H1 (cell line): ENCODE results near the gene LANCL3. TPM values are rescaled to one million over a fixed set of nuclear protein-coding genes. Genes with fewer than 3 reads are reported as not detected.

Experiments used
- CTCF ChIA-PET: fragments of 300-600 bp; sonication (Branson Sonifier 250); formaldehyde crosslinking; loops from one replicate; lab custom pipeline; 2021; ENCODE audit not compliant: partially characterized antibody; lab: Charles Lee
- POLR2A ChIA-PET: fragments of 300-600 bp; sonication (Branson Sonifier 250); formaldehyde crosslinking; loops from one replicate; lab custom pipeline; 2021; ENCODE audit warnings: inconsistent platforms; ENCODE audit not compliant: partially characterized antibody; lab: Charles Lee
- DNase-seq, 2 experiments: peaks; one replicate each; pipeline versions ENCODE4 v3.0.0 to v3.0.0-alpha.2; 2010 to 2022; ENCODE audit warnings: low spot score in 2 of 2, low read depth in 1 of 2, mixed read lengths in 1 of 2
- FAIRE-seq: peaks from 2 replicates; lab custom pipeline; 2011; peaks lifted over from hg19 to GRCh38; lab: Jason Lieb, UNC
- H2AFZ ChIP-seq: 2 replicates; pipeline ENCODE4 v1.8.1; 2012; ENCODE audit warnings: low read length, inconsistent platforms
- H2AK5ac ChIP-seq: 2 replicates; pipeline ENCODE4 v1.6.1; 2013; ENCODE audit warnings: low read depth, low read length
- H2BK120ac ChIP-seq: replicated peaks from 2 replicates; pipeline ENCODE3; 2013; ENCODE audit warnings: low read depth, low read length, inconsistent platforms
- H2BK12ac ChIP-seq: 2 replicates; pipeline ENCODE4 v1.6.1; 2013; ENCODE audit warnings: low read depth, low read length
- H2BK15ac ChIP-seq: 2 replicates; pipeline ENCODE4 v1.6.1; 2013; ENCODE audit warnings: low read length
- H2BK20ac ChIP-seq: 2 replicates; pipeline ENCODE4 v1.6.1; 2013; ENCODE audit warnings: low read length
- H2BK5ac ChIP-seq: 2 replicates; pipeline ENCODE4 v1.6.1; 2013; ENCODE audit warnings: low read depth, low read length
- H3K14ac ChIP-seq: 2 replicates; pipeline ENCODE4 v1.6.1; 2013; ENCODE audit warnings: inconsistent platforms; ENCODE audit not compliant: insufficient read length
- H3K18ac ChIP-seq: 2 replicates; pipeline ENCODE4 v1.6.1; 2013; ENCODE audit warnings: low read length; ENCODE audit errors: extremely low read depth
- H3K23ac ChIP-seq: 2 replicates; pipeline ENCODE4 v1.6.1; 2013; ENCODE audit warnings: inconsistent platforms; ENCODE audit not compliant: insufficient read length
- H3K23me2 ChIP-seq: 2 replicates; pipeline ENCODE4 v1.6.1; 2013; ENCODE audit warnings: low read depth, low read length
- H3K27ac ChIP-seq: 2 replicates; pipeline ENCODE4 v1.6.1; 2011; ENCODE audit warnings: low read depth, low read length, inconsistent platforms
- H3K27me3 ChIP-seq, 4 experiments: replicated peaks in 1 of 4; 1 replicate in 1 of 4; 2 replicates in 3 of 4; pipeline versions ENCODE4 v1.6.1 to v1.8.1; 2011 to 2013; ENCODE audit warnings: low read length in 3 of 4, mild to moderate bottlenecking in 3 of 4, inconsistent platforms in 2 of 4, mixed read lengths in 2 of 4, moderate library complexity in 1 of 4; ENCODE audit not compliant: control insufficient read depth in 3 of 4, insufficient read depth in 3 of 4; ENCODE audit errors: extremely low read depth in 1 of 4
- H3K36me3 ChIP-seq, 4 experiments: 2 replicates each; pipeline versions ENCODE4 v1.6.1 to v1.8.1; 2011 to 2013; ENCODE audit warnings: mild to moderate bottlenecking in 4 of 4, low read length in 3 of 4, moderate library complexity in 2 of 4, control low read depth in 1 of 4, inconsistent platforms in 1 of 4; ENCODE audit not compliant: insufficient read depth in 4 of 4, control insufficient read depth in 2 of 4
- H3K4ac ChIP-seq: replicated peaks from 2 replicates; pipeline ENCODE3; 2013; ENCODE audit warnings: low read length, low read depth, mixed read lengths, inconsistent platforms; ENCODE audit not compliant: insufficient read length
- H3K4me1 ChIP-seq, 4 experiments: replicated peaks in 1 of 4; 1 replicate in 1 of 4; 2 replicates in 3 of 4; pipeline versions ENCODE4 v1.6.1 to v1.8.1; 2011 to 2013; ENCODE audit warnings: low read length in 3 of 4, inconsistent platforms in 2 of 4, mixed read lengths in 1 of 4; ENCODE audit not compliant: insufficient read depth in 4 of 4, control insufficient read depth in 3 of 4
- H3K4me2 ChIP-seq, 2 experiments: 2 replicates each; pipeline versions ENCODE4 v1.6.1 to v1.8.1; 2011 to 2013; ENCODE audit warnings: low read depth in 2 of 2, low read length in 2 of 2, control low read depth in 1 of 2, inconsistent platforms in 1 of 2, mild to moderate bottlenecking in 1 of 2; ENCODE audit not compliant: insufficient read depth in 1 of 2
- H3K4me3 ChIP-seq, 4 experiments: fragments of 200-600, 300-600 bp in 1 of 4; sonication (generic), shearing (Covaris generic), sonication (Bioruptor Twin) in 1 of 4; 2 replicates each; pipeline versions ENCODE4 v1.5.1 to v1.8.1; 2011 to 2016; ENCODE audit warnings: low read length in 4 of 4, low read depth in 3 of 4, control low read depth in 2 of 4, inconsistent platforms in 2 of 4, mild to moderate bottlenecking in 2 of 4, mixed read lengths in 1 of 4, moderate library complexity in 1 of 4; ENCODE audit not compliant: insufficient read depth in 2 of 4; ENCODE audit errors: extremely low read depth in 1 of 4
- H3K56ac ChIP-seq: replicated peaks from 2 replicates; pipeline ENCODE3; 2013; ENCODE audit warnings: low read depth, mild to moderate bottlenecking, mixed read lengths, low read length, inconsistent platforms; ENCODE audit not compliant: insufficient read length
- H3K79me1 ChIP-seq: 2 replicates; pipeline ENCODE4 v1.6.1; 2013; ENCODE audit warnings: low read depth, low read length, control low read depth
- H3K79me2 ChIP-seq, 2 experiments: 2 replicates each; pipeline versions ENCODE4 v1.6.1 to v1.8.1; 2012 to 2013; ENCODE audit warnings: low read length in 2 of 2, mild to moderate bottlenecking in 2 of 2, inconsistent platforms in 1 of 2; ENCODE audit not compliant: insufficient read depth in 2 of 2, control insufficient read depth in 1 of 2
- H3K9ac ChIP-seq, 4 experiments: replicated peaks in 1 of 4; 1 replicate in 1 of 4; 2 replicates in 3 of 4; pipeline versions ENCODE4 v1.6.1 to v1.8.1; 2011 to 2013; ENCODE audit warnings: low read depth in 3 of 4, low read length in 3 of 4, control low read depth in 2 of 4, mild to moderate bottlenecking in 2 of 4, moderate library complexity in 2 of 4, inconsistent platforms in 1 of 4; ENCODE audit errors: extremely low read depth in 1 of 4
- H3K9me3 ChIP-seq, 2 experiments: 2 replicates each; pipeline versions ENCODE4 v1.6.1 to v1.8.1; 2012 to 2013; ENCODE audit warnings: mild to moderate bottlenecking in 2 of 2, moderate library complexity in 2 of 2, control low read depth in 1 of 2, inconsistent platforms in 1 of 2, low read depth in 1 of 2, low read length in 1 of 2, mixed read lengths in 1 of 2; ENCODE audit not compliant: insufficient read depth in 2 of 2
- H4K20me1 ChIP-seq, 2 experiments: replicated peaks in 1 of 2; 2 replicates each; pipeline versions ENCODE3 to v1.8.1; 2011 to 2013; ENCODE audit warnings: inconsistent platforms in 2 of 2, low read length in 2 of 2, mild to moderate bottlenecking in 1 of 2; ENCODE audit not compliant: insufficient read depth in 2 of 2, control insufficient read depth in 1 of 2
- H4K5ac ChIP-seq: 2 replicates; pipeline ENCODE4 v1.6.1; 2013; ENCODE audit warnings: low read length, low read depth, mixed read lengths, inconsistent platforms; ENCODE audit not compliant: insufficient read length
- H4K8ac ChIP-seq: 2 replicates; pipeline ENCODE4 v1.8.0; 2013; ENCODE audit warnings: mild to moderate bottlenecking, moderate library complexity, low read length, inconsistent platforms; ENCODE audit not compliant: insufficient read depth; ENCODE audit errors: extremely low read depth
- H4K91ac ChIP-seq: replicated peaks from 2 replicates; pipeline ENCODE3; 2013; ENCODE audit warnings: low read length, mixed read lengths, inconsistent platforms; ENCODE audit not compliant: insufficient read length
- CBX5 ChIP-seq: fragments of 300-800, 300-1000 bp; sonication (generic); IDR thresholded peaks from 2 replicates; pipeline ENCODE4 v1.7.1; 2016; ENCODE audit warnings: antibody characterized with exemption, low read length, low read depth
- CHD1 ChIP-seq: IDR thresholded peaks from 2 replicates; pipeline ENCODE4 v1.6.1; 2012; ENCODE audit warnings: low read depth, low read length, improper control_type of control experiment
- EZH2 ChIP-seq: fragments of 200-600 bp; sonication (generic); IDR thresholded peaks from 2 replicates; pipeline ENCODE4 v1.7.1; 2012; ENCODE audit warnings: low read depth, mild to moderate bottlenecking, moderate library complexity, low read length, inconsistent platforms; ENCODE audit not compliant: severe bottlenecking
- KDM1A ChIP-seq: fragments of 200-600, 300-600 bp; sonication (generic); IDR thresholded peaks from 2 replicates; pipeline ENCODE4 v1.7.1; 2016; ENCODE audit warnings: mild to moderate bottlenecking, low read length, borderline replicate concordance
- KDM5A ChIP-seq: fragments of 200-600 bp; IDR thresholded peaks from 2 replicates; pipeline ENCODE4 v1.7.1; 2012; ENCODE audit warnings: mild to moderate bottlenecking, low read length, inconsistent platforms, mixed read lengths
- MAX ChIP-seq: IDR thresholded peaks from 2 replicates; pipeline ENCODE4 v1.6.1; 2012; ENCODE audit warnings: inconsistent platforms
- RXRA ChIP-seq: IDR thresholded peaks from 2 replicates; pipeline ENCODE4 v1.6.1; 2011; ENCODE audit warnings: low read depth, mild to moderate bottlenecking, low read length, moderate library complexity; ENCODE audit not compliant: insufficient read depth
- SIX5 ChIP-seq: IDR thresholded peaks from 2 replicates; pipeline ENCODE4 v1.6.1; 2011; ENCODE audit warnings: mild to moderate bottlenecking, low read depth, low read length
- SP1 ChIP-seq: IDR thresholded peaks from 2 replicates; pipeline ENCODE4 v1.6.1; 2011; ENCODE audit warnings: low read depth, low read length
- SP2 ChIP-seq: IDR thresholded peaks from 2 replicates; pipeline ENCODE4 v1.6.1; 2012; ENCODE audit warnings: mild to moderate bottlenecking, low read length, inconsistent platforms
- TAF1 ChIP-seq: IDR thresholded peaks from 2 replicates; pipeline ENCODE4 v1.6.1; 2011; ENCODE audit warnings: mild to moderate bottlenecking, low read depth, low read length
- WGBS, 2 experiments: shearing (Covaris generic) in 1 of 2; methylation state at CpG; one replicate each; pipeline versions ENCODE4 v1.1.6 to v1.1.7; 2013 to 2015; ENCODE audit warnings: low lambda C conversion rate in 2 of 2, mixed read lengths in 2 of 2, inconsistent platforms in 1 of 2, low coverage in 1 of 2, missing lambda C conversion rate in 1 of 2; ENCODE audit not compliant: insufficient replicate concordance in 2 of 2, insufficient coverage in 1 of 2, insufficient read length in 1 of 2; ENCODE audit errors: extremely low coverage in 1 of 2, missing lambda C conversion rate in 1 of 2; 5-methylcytosine and 5-hydroxymethylcytosine counted together
- polyA plus RNA-seq, 7 experiments: library from polyadenylated mRNA; depleted of rRNA in 3 of 7; stranded (reverse) in 5 of 7; unstranded in 2 of 7; fragments of >200 nt in 5 of 7; fragments of 200-250 nt in 2 of 7; gene quantifications; 1 replicate in 5 of 7; 2 replicates in 1 of 7; 4 replicates in 1 of 7; pipeline versions ENCODE4 v1.2.1 to v1.2.3, GENCODE V29; 2011 to 2013; ENCODE audit warnings: missing spikeins in 2 of 7, mixed read lengths in 2 of 7
- total RNA-seq: library from RNA; stranded (reverse); fragmentation: NEBNext Ultra II Directional; extraction: Animal tissue kit (Norgen Biotek cat#: 25700); gene quantifications from 2 replicates; pipeline ENCODE4 v1.2.1, GENCODE V29; 2021
- TF ChIP-seq, protein P1 (sequence below): IDR thresholded peaks from 2 replicates; pipeline ENCODE4 v1.6.1; 2011; ENCODE audit warnings: low read length, improper control_type of control experiment

LANCL3 gene
- total and polyA plus RNA-seq, 2 of the 8 experiments (the other 6 are each of a cell fraction or from before 2014, with no cell fraction given) = 0.11 to 0.37 TPM

- no peak overlapping the region for H4K5ac ChIP-seq
- no peak overlapping the region for H3K56ac ChIP-seq
- H3K4me1 ChIP-seq = no peaks in the 10 kb centered on the region
- H3K14ac ChIP-seq = no peak overlapping the region
- H3K18ac ChIP-seq = no peak overlapping the region
- H2AFZ ChIP-seq = no peak overlapping the region
- no peak overlapping the region for H2BK12ac ChIP-seq
- no peaks in the 10 kb centered on the region for H3K9me3 ChIP-seq
- no peak overlapping the region for H2BK15ac ChIP-seq
- no peaks in the 10 kb centered on the region for H3K23me2 ChIP-seq
- POLR2A ChIA-PET = no interaction called here
- no peak overlapping the region for H3K4ac ChIP-seq
- no peak overlapping the region for H2BK20ac ChIP-seq
- no peaks in the 10 kb centered on the region for H4K20me1 ChIP-seq
- no peak overlapping the region for H3K4me2 ChIP-seq
- no peaks in the 10 kb centered on the region for H3K79me1 ChIP-seq
- H3K27me3 ChIP-seq = no peaks in the 10 kb centered on the region
- 83% methylated on average over 1 of the region's 1 CpG; no CpG with 5 or more reads in 1 of the 2 experiments for WGBS, 2 experiments
- no peak overlapping the region for H3K23ac ChIP-seq
- no peak for DNase-seq
- TF ChIP-seq KDM5A (no peak), KDM1A (no peak), CBX5 (no peak), CHD1 (no peak), RXRA (no peak), SP1 (no peak), MAX (no peak), TAF1 (no peak), EZH2 (no peak), SP2 (no peak), SIX5 (no peak)
- TF ChIP-seq, protein P1, sequence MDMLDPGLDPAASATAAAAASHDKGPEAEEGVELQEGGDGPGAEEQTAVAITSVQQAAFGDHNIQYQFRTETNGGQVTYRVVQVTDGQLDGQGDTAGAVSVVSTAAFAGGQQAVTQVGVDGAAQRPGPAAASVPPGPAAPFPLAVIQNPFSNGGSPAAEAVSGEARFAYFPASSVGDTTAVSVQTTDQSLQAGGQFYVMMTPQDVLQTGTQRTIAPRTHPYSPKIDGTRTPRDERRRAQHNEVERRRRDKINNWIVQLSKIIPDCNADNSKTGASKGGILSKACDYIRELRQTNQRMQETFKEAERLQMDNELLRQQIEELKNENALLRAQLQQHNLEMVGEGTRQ = no peak
- no peak overlapping the region for H3K9ac ChIP-seq
- no peak overlapping the region for H4K8ac ChIP-seq
- no peaks in the 10 kb centered on the region for H3K36me3 ChIP-seq
- CTCF ChIA-PET = no interaction called here
- no peak overlapping the region for H3K4me3 ChIP-seq
- no peak overlapping the region for H2AK5ac ChIP-seq
- H3K27ac ChIP-seq = no peak overlapping the region
- FAIRE-seq = no peak
- H3K79me2 ChIP-seq = no peaks in the 10 kb centered on the region
- H2BK5ac ChIP-seq = no peak overlapping the region
- H2BK120ac ChIP-seq = no peak overlapping the region
- H4K91ac ChIP-seq = no peak overlapping the region
Measured at GRCh38 chrX:37580080-37580479, 8.6 kb downstream of the LANCL3 start.
